Esophagus muscularis mucosa (tissue), 3 donors: ENCODE measurements around the gene RIOK2.

Source experiments
- POLR2AphosphoS5 ChIP-seq, 2 donors: sonication (generic); formaldehyde crosslinking; IDR thresholded peaks; one replicate each; pipeline ENCODE4 v1.6.1; 2017; ENCODE audit warnings: antibody characterized with exemption in 2 of 2
- TF ChIP-seq, protein P1 (sequence below), 3 experiments: fragments of 200-600 bp in 2 of 3; fragments of 450-650 bp in 1 of 3; sonication (generic) in 2 of 3; IDR thresholded peaks; one replicate each; pipeline ENCODE4 v1.5.1; 2017 to 2019; ENCODE audit warnings: antibody characterized with exemption in 3 of 3, mild to moderate bottlenecking in 2 of 3, moderate library complexity in 1 of 3

DNA sequence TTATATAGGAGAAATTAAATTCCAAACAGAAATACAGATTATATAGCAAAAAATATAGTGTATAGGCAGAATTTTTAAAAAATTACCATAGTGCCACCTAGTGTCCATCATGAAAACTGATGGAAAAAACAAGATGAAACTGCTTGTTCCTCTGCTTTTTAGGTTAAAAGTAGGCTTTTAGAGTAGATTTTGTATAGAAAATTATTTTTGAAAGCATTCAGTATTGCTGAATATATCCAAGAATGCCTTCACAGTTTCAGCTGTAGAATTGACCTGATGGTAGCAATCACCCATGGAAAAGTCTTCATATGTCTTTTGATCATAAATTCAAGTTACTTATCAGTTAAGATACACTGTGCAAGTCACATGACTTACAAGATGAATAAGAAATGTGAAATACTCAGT lies 19.7 kb downstream of the RIOK2 start:
- TF ChIP-seq, protein P1, sequence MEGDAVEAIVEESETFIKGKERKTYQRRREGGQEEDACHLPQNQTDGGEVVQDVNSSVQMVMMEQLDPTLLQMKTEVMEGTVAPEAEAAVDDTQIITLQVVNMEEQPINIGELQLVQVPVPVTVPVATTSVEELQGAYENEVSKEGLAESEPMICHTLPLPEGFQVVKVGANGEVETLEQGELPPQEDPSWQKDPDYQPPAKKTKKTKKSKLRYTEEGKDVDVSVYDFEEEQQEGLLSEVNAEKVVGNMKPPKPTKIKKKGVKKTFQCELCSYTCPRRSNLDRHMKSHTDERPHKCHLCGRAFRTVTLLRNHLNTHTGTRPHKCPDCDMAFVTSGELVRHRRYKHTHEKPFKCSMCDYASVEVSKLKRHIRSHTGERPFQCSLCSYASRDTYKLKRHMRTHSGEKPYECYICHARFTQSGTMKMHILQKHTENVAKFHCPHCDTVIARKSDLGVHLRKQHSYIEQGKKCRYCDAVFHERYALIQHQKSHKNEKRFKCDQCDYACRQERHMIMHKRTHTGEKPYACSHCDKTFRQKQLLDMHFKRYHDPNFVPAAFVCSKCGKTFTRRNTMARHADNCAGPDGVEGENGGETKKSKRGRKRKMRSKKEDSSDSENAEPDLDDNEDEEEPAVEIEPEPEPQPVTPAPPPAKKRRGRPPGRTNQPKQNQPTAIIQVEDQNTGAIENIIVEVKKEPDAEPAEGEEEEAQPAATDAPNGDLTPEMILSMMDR (IDR thresholded peaks at IDR 0.05) = peak; percentile 41 to 66 (median 66)
- TF ChIP-seq POLR2AphosphoS5 (IDR thresholded peaks at IDR 0.05) = no peak
